HCT116 (cell line): ENCODE data around the gene TRAPPC14. TPM values are rescaled to one million over a fixed set of nuclear protein-coding genes. Genes with fewer than 3 reads are reported as not detected.

Experiments used
- ATAC-seq: fragments of 200-7000 bp; cut with Tn5 transposase; 2 replicates; pipeline ENCODE4 v1.9.1; 2020; ENCODE audit warnings: mild to moderate bottlenecking, moderate library complexity
- BruUV-seq: library from RNA; stranded (reverse); fragments of 400-500 nt; replicated peaks from 2 replicates; lab custom pipeline; 2021; lab: Mats Ljungman, UMichigan
- CTCF ChIA-PET: fragments of 300-600 bp; sonication (Branson Sonifier 250); formaldehyde crosslinking; loops from one replicate; lab custom pipeline; 2021; ENCODE audit warnings: antibody characterized with exemption; lab: Charles Lee
- POLR2A ChIA-PET: fragments of 300-600, 350-600 bp; sonication (Branson Sonifier 250); formaldehyde crosslinking; loops from one replicate; lab custom pipeline; 2021; ENCODE audit warnings: antibody characterized with exemption; lab: Charles Lee
- RAD21 ChIA-PET, 2 experiments: fragments of 300-600 bp; sonication (Branson Sonifier 250); formaldehyde crosslinking; loops; one replicate each; lab custom pipeline; 2023; ENCODE audit warnings: low total read pairs in 2 of 2; ENCODE audit not compliant: uncharacterized antibody in 2 of 2, unreplicated experiment in 2 of 2, low non-redundant PET in 1 of 2; lab: Charles Lee
- DNase-seq: peaks from one replicate; pipeline ENCODE4 v3.0.0-alpha.2; 2010; ENCODE audit warnings: low read depth, low spot score
- H2AFZ ChIP-seq: fragments of 200-600 bp; shearing (Covaris generic), sonication (generic); 2 replicates; pipeline ENCODE4 v1.6.1; 2017; ENCODE audit warnings: low read depth, mixed run types, mixed read lengths, antibody characterized with exemption, low read length; ENCODE audit not compliant: poor library complexity, severe bottlenecking
- H3K27ac ChIP-seq: 2 replicates; pipeline ENCODE4 v1.5.1; 2012; ENCODE audit warnings: low read depth, low read length
- H3K27me3 ChIP-seq: fragments of 200-600 bp; sonication (generic); 2 replicates; pipeline ENCODE4 v1.6.1; 2016; ENCODE audit warnings: mixed run types, low read length, mixed read lengths; ENCODE audit not compliant: insufficient read depth
- H3K36me3 ChIP-seq, 2 experiments: fragments of 200-500 bp in 1 of 2; fragments of 200-600 bp in 1 of 2; sonication (Bioruptor generic) in 1 of 2; sonication (generic) in 1 of 2; 2 replicates each; pipeline versions ENCODE4 v1.5.1 to v1.6.1; 2014 to 2016; ENCODE audit warnings: low read length in 2 of 2, inconsistent platforms in 1 of 2, mixed read lengths in 1 of 2, mixed run types in 1 of 2; ENCODE audit not compliant: insufficient read depth in 2 of 2, control insufficient read depth in 1 of 2
- H3K4me1 ChIP-seq, 2 experiments: fragments of 200-600 bp in 1 of 2; sonication (generic) in 1 of 2; 2 replicates each; pipeline versions ENCODE4 v1.5.1 to v1.6.1; 2012 to 2017; ENCODE audit warnings: low read length in 2 of 2, inconsistent platforms in 1 of 2, mild to moderate bottlenecking in 1 of 2, mixed read lengths in 1 of 2, mixed run types in 1 of 2, moderate library complexity in 1 of 2; ENCODE audit not compliant: insufficient read depth in 2 of 2, control insufficient read depth in 1 of 2
- H3K4me2 ChIP-seq: fragments of 200-600 bp; sonication (generic); 2 replicates; pipeline ENCODE4 v1.6.1; 2017; ENCODE audit warnings: mixed run types, low read length, mixed read lengths
- H3K4me3 ChIP-seq, 2 experiments: fragments of 200-600 bp in 1 of 2; sonication (generic) in 1 of 2; replicated peaks in 1 of 2; 2 replicates each; pipeline ENCODE4 v1.5.1; 2011 to 2016; ENCODE audit warnings: low read length in 2 of 2, control low read depth in 1 of 2, low read depth in 1 of 2, mild to moderate bottlenecking in 1 of 2, mixed read lengths in 1 of 2, mixed run types in 1 of 2
- H3K79me2 ChIP-seq: fragments of 200-600 bp; sonication (generic); 2 replicates; pipeline ENCODE4 v1.6.1; 2017; ENCODE audit warnings: mild to moderate bottlenecking, mixed run types, low read length, moderate library complexity, mixed read lengths; ENCODE audit not compliant: insufficient read depth
- H3K9ac ChIP-seq: fragments of 200-600 bp; sonication (generic); 2 replicates; pipeline ENCODE4 v1.6.1; 2016; ENCODE audit warnings: low read length, mixed read lengths
- H3K9me2 ChIP-seq: fragments of 200-600 bp; sonication (generic), shearing (Covaris generic); 2 replicates; pipeline ENCODE4 v1.6.1; 2017; ENCODE audit warnings: mixed run types, mild to moderate bottlenecking, moderate library complexity; ENCODE audit not compliant: insufficient read depth
- H3K9me3 ChIP-seq, 2 experiments: fragments of 200-500 bp in 1 of 2; fragments of 200-600 bp in 1 of 2; sonication (Bioruptor generic) in 1 of 2; sonication (generic) in 1 of 2; 2 replicates each; pipeline ENCODE4 v1.6.1; 2014 to 2017; ENCODE audit warnings: low read length in 2 of 2, mixed read lengths in 2 of 2, inconsistent platforms in 1 of 2, low read depth in 1 of 2, mild to moderate bottlenecking in 1 of 2, mixed run types in 1 of 2, moderate library complexity in 1 of 2; ENCODE audit not compliant: control insufficient read depth in 1 of 2, insufficient read depth in 1 of 2
- H4K20me1 ChIP-seq: fragments of 200-600 bp; sonication (generic), shearing (Covaris generic); 2 replicates; pipeline ENCODE4 v1.6.1; 2017; ENCODE audit warnings: mixed run types, mild to moderate bottlenecking, moderate library complexity; ENCODE audit not compliant: insufficient read depth
- CBX3 ChIP-seq: IDR thresholded peaks from 2 replicates; pipeline ENCODE4 v1.6.1; 2012; ENCODE audit warnings: low read depth
- CEBPB ChIP-seq: IDR thresholded peaks from 2 replicates; pipeline ENCODE4 v1.6.1; 2012; ENCODE audit warnings: low read depth
- EZH2 ChIP-seq: fragments of 200-600 bp; sonication (generic); IDR thresholded peaks from 2 replicates; pipeline ENCODE4 v1.6.1; 2017; ENCODE audit warnings: antibody characterized with exemption, mixed run types
- EZH2phosphoT487 ChIP-seq: fragments of 200-600 bp; IDR thresholded peaks from 2 replicates; pipeline ENCODE4 v1.6.1; 2018; ENCODE audit warnings: antibody characterized with exemption, borderline replicate concordance
- SP1 ChIP-seq: IDR thresholded peaks from 2 replicates; pipeline ENCODE4 v1.6.1; 2012; ENCODE audit warnings: low read depth
- SRF ChIP-seq: IDR thresholded peaks from 2 replicates; pipeline ENCODE4 v1.6.1; 2012; ENCODE audit warnings: low read depth
- ZBTB33 ChIP-seq: IDR thresholded peaks from 2 replicates; pipeline ENCODE4 v1.6.1; 2011; ENCODE audit warnings: mild to moderate bottlenecking, low read length, moderate library complexity; ENCODE audit not compliant: insufficient replicate concordance; ENCODE audit errors: extremely low read depth
- intact Hi-C: fragments of 100-400 bp; cut with micrococcal nuclease; formaldehyde crosslinking; loops from 2 replicates; pipeline ENCODE4 v1.10.0; 2022
- total RNA-seq: library from RNA; stranded (reverse); gene quantifications from one replicate; pipeline ENCODE4 v1.2.1, GENCODE V29; 2021; ENCODE audit not compliant: unreplicated experiment

Gene TRAPPC14
- total RNA-seq, 1 experiment from 2014 or later = 23.2 TPM

DNA sequence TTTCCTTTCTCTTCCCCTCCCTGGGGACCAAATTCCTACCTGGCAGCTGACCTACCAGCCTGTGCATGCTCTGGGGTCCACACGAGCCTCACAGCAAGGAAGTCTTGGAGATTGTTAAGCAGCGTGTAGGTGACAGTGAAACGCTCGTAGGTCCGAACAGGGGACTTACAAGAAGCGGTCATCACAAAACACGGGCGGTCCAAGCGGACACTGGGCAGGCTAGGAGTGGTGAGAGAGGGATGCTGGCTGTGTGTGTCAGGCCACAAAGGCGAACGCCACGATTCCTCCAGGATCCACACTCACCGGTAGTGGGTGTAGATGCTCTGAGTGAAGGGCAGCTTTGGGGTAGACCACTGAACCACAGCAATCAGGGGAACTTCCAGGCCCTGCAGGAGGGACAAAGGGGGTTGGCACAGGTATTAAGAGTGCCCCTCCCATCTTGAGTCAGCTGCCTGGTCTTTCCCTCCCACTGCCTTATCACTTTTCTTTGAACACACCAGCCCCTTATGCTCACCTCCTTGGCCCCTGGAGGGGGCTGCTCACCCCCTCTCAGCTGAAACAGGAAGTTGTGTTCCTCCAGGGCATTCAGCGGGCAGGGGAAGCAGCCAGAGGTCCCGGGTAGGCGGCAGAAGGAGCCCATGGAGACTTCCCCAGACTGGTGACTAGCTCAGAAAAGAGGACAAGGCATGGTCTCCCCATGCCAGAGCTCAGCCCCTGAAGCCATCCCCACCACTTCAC lies 2.0 kb downstream of the TRAPPC14 start:
- POLR2A ChIA-PET = no interaction called here

DNA sequence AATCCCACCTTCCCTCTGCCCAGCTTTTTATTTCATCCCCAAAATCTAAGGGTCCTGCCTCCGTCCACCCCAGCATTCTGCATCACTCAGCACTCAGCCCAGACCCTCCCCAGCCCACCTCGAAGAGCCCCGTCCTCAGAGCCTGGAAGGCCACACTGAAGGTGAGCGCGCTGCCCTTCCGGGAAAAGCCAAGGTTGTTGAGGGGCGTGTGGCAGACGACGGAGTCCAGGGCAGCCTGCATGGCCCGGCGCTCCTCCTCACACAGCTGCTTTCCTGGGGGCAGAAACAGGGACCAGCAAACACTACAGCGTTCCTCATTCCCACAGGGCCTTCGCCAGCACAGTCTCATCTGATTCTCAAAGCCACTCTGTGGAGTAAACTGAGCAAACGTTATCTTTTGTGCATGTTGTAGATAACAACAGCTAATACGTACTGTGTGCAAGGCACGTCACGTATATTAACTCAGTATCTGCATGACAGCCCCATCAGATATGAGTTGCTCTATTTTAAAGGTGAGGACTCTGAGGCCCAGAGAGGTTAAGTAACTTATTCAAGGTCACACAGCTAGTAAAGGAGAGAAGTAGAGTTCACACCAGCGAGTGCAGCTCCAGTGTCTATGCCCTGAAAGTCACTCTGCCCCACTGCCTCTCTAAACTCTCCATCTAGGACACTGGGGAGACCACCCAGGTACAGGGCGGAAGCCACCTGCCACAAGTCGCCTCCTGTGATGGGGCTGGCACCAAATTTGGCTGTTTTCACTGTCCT lies 2.8 kb downstream of the TRAPPC14 start:
- TF ChIP-seq EZH2 (no peak), ZBTB33 (no peak), SP1 (no peak), EZH2phosphoT487 (no peak), SRF (no peak), CBX3 (no peak)
- ChIA-PET POLR2A (no interaction called here), CTCF (no interaction called here), RAD21 (no interaction called here)
- peaks cover 14 to 16% of the 10 kb centered on the region in 2 experiments; a peak in 3 of 4 replicates for H3K36me3 ChIP-seq
- H3K27ac ChIP-seq = peak overlapping the region; percentile 91; the same call in 1 of the 2 replicates
- H4K20me1 ChIP-seq = no peaks in the 10 kb centered on the region
- H3K79me2 ChIP-seq = peaks cover 29% of the 10 kb centered on the region
- H2AFZ ChIP-seq = no peak overlapping the region
- H3K4me3 ChIP-seq = no peak overlapping the region
- DNase-seq = no peak
- no peaks in the 10 kb centered on the region for H3K27me3 ChIP-seq
- no peak overlapping the region for H3K9ac ChIP-seq
- H3K9me3 ChIP-seq = no peaks in the 10 kb centered on the region
- H3K4me2 ChIP-seq = no peak overlapping the region
- peaks cover 12 to 22% of the 10 kb centered on the region in 2 experiments for H3K4me1 ChIP-seq
- ATAC-seq = no peak
- no peaks in the 10 kb centered on the region for H3K9me2 ChIP-seq
- intact Hi-C loops = no loop called here
- no TSS peak for BruUV-seq

More for the DNA sequence above, 2.0 kb downstream of the TRAPPC14 start:
- Histone ChIP-seq H3K9me3 (no peaks in the 10 kb centered on the region), H4K20me1 (no peaks in the 10 kb centered on the region), H3K79me2 (peaks cover 29% of the 10 kb centered on the region), H3K4me3 (peak overlapping the region in 1 of 2 experiments; percentile 91; a peak in 2 of 4 replicates), H2AFZ (no peak overlapping the region), H3K9ac (peak overlapping the region; percentile 84; the same call in 1 of the 2 replicates), H3K36me3 (peaks cover 14 to 16% of the 10 kb centered on the region in 2 experiments; a peak in 3 of 4 replicates), H3K4me2 (peak overlapping the region; percentile 93), H3K9me2 (no peaks in the 10 kb centered on the region), H3K4me1 (peaks cover 12 to 22% of the 10 kb centered on the region in 2 experiments), H3K27me3 (no peaks in the 10 kb centered on the region), H3K27ac (peak overlapping the region; percentile 91)
- no TSS peak for BruUV-seq
- TF ChIP-seq CEBPB = no peak
- CTCF ChIA-PET = interaction anchor here (1.0 kb wide), 1 partner anchor 8 kb away, joined by 4 read pairs; the partner anchor contains the start of gene LAMTOR4
- ATAC-seq (no peak), DNase-seq (no peak)
- RAD21 ChIA-PET = interaction anchor here in 1 of 2 experiments (0.6 kb wide), 1 partner anchor 69 kb away, joined by 11 read pairs; no protein-coding TSS in a partner anchor
- intact Hi-C loops = no loop called here
